GM18508 (cell line): ENCODE measurements around the gene MON1A.

ENCODE experiments used
- ATAC-seq: cut with Tn5 transposase; IDR thresholded peaks from one replicate; pipeline ENCODE4 v1.9.1; 2021; ENCODE audit warnings: moderate number of reproducible peaks; ENCODE audit not compliant: insufficient read depth, unreplicated experiment

Gene MON1A

GRCh38 chr3:49859576-49860305 lies 69.9 kb downstream of the MON1A start:
- no peak for ATAC-seq
